Astrocyte (in vitro differentiated cells and primary cell): Measurements from ENCODE around the gene SAPCD2. TPM values are rescaled to one million over a fixed set of nuclear protein-coding genes. Genes with fewer than 3 reads are reported as not detected.

Source experiments
- DNase-seq: peaks from one replicate; pipeline ENCODE4 v3.0.0-alpha.2; 2010; ENCODE audit warnings: low read depth
- FAIRE-seq: peaks from 2 replicates; lab custom pipeline; 2011; peaks lifted over from hg19 to GRCh38; lab: Jason Lieb, UNC
- H2AFZ ChIP-seq: 2 replicates; pipeline ENCODE4 v1.6.0; 2012; ENCODE audit warnings: low read depth, low read length, inconsistent platforms
- H3K27ac ChIP-seq: 2 replicates; pipeline ENCODE4 v1.5.1; 2011; ENCODE audit warnings: low read depth, low read length, inconsistent platforms
- H3K27me3 ChIP-seq: 2 replicates; pipeline ENCODE4 v1.6.0; 2011; ENCODE audit warnings: low read length, inconsistent platforms; ENCODE audit not compliant: insufficient read depth
- H3K36me3 ChIP-seq: 2 replicates; pipeline ENCODE4 v1.5.1; 2011; ENCODE audit warnings: low read length, inconsistent platforms; ENCODE audit not compliant: insufficient read depth
- H3K4me1 ChIP-seq: 2 replicates; pipeline ENCODE4 v1.5.1; 2011; ENCODE audit warnings: low read length, inconsistent platforms; ENCODE audit not compliant: insufficient read depth
- H3K4me2 ChIP-seq: 2 replicates; pipeline ENCODE4 v1.6.0; 2012; ENCODE audit warnings: low read length, inconsistent platforms
- H3K4me3 ChIP-seq: 2 replicates; pipeline ENCODE4 v1.5.1; 2011; ENCODE audit warnings: low read depth, mild to moderate bottlenecking, low read length, inconsistent platforms; ENCODE audit not compliant: insufficient read depth
- H3K79me2 ChIP-seq: 2 replicates; pipeline ENCODE4 v1.6.0; 2012; ENCODE audit warnings: mild to moderate bottlenecking, low read length, inconsistent platforms; ENCODE audit not compliant: insufficient read depth
- H3K9ac ChIP-seq: 2 replicates; pipeline ENCODE4 v1.6.0; 2012; ENCODE audit warnings: mild to moderate bottlenecking, low read length, inconsistent platforms
- H3K9me3 ChIP-seq: 2 replicates; pipeline ENCODE4 v1.5.1; 2012; ENCODE audit warnings: low read depth, mild to moderate bottlenecking, low read length, inconsistent platforms; ENCODE audit not compliant: insufficient read depth
- H4K20me1 ChIP-seq: 2 replicates; pipeline ENCODE4 v1.6.0; 2012; ENCODE audit warnings: low read length, inconsistent platforms; ENCODE audit not compliant: insufficient read depth
- H3K27ac Mint-ChIP-seq: one replicate; pipeline ENCODE4 v1.8.0; 2021; ENCODE audit warnings: mild to moderate bottlenecking, mixed read lengths; ENCODE audit not compliant: unreplicated experiment
- H3K27me3 Mint-ChIP-seq: one replicate; pipeline ENCODE4 v1.8.0; 2021; ENCODE audit warnings: low read depth, mixed read lengths; ENCODE audit not compliant: unreplicated experiment
- H3K36me3 Mint-ChIP-seq: one replicate; pipeline ENCODE4 v1.8.0; 2021; ENCODE audit warnings: low read depth, mixed read lengths; ENCODE audit not compliant: unreplicated experiment
- H3K4me1 Mint-ChIP-seq: one replicate; pipeline ENCODE4 v1.8.0; 2021; ENCODE audit warnings: low read depth, mixed read lengths; ENCODE audit not compliant: unreplicated experiment
- H3K4me3 Mint-ChIP-seq: one replicate; pipeline ENCODE4 v1.8.0; 2021; ENCODE audit warnings: mild to moderate bottlenecking, moderate library complexity, mixed read lengths; ENCODE audit not compliant: unreplicated experiment
- H3K9me3 Mint-ChIP-seq: one replicate; pipeline ENCODE4 v1.8.0; 2021; ENCODE audit warnings: mild to moderate bottlenecking, mixed read lengths; ENCODE audit not compliant: unreplicated experiment
- CTCF ChIP-seq: IDR thresholded peaks from 2 replicates; pipeline ENCODE4 v1.5.1; 2011; ENCODE audit warnings: low read depth, mild to moderate bottlenecking, inconsistent platforms, low read length, moderate library complexity; ENCODE audit not compliant: insufficient read depth
- EZH2 ChIP-seq: IDR thresholded peaks from 2 replicates; pipeline ENCODE4 v1.6.1; 2012; ENCODE audit warnings: mild to moderate bottlenecking, low read length, inconsistent platforms; ENCODE audit not compliant: insufficient read depth
- total RNA-seq: library from RNA; stranded (reverse); gene quantifications from 2 replicates; pipeline ENCODE4 v1.2.1, GENCODE V29; 2021

The SAPCD2 gene
- total RNA-seq, 1 donor from 2014 or later = 0.43 TPM

GRCh38 chr9:137106662-137107250 is 36.4 kb upstream of the SAPCD2 start:
- no peaks in the 10 kb centered on the region for H3K9me3 Mint-ChIP-seq
- Histone ChIP-seq H3K27me3 (no peaks in the 10 kb centered on the region), H3K27ac (no peak overlapping the region), H2AFZ (no peak overlapping the region), H3K9me3 (peaks cover 16% of the 10 kb centered on the region), H3K36me3 (peaks cover 20% of the 10 kb centered on the region), H3K79me2 (no peaks in the 10 kb centered on the region), H3K4me1 (no peaks in the 10 kb centered on the region), H3K9ac (no peak overlapping the region), H4K20me1 (peaks cover 10% of the 10 kb centered on the region), H3K4me2 (no peak overlapping the region), H3K4me3 (no peak overlapping the region)
- FAIRE-seq = no peak
- no peak for DNase-seq
- H3K27ac Mint-ChIP-seq = no peak overlapping the region
- H3K4me1 Mint-ChIP-seq = no peaks in the 10 kb centered on the region
- H3K4me3 Mint-ChIP-seq = no peak overlapping the region
- no peak for TF ChIP-seq EZH2
- TF ChIP-seq CTCF = no peak
- peaks cover 7% of the 10 kb centered on the region for H3K36me3 Mint-ChIP-seq
- H3K27me3 Mint-ChIP-seq = no peaks in the 10 kb centered on the region

GRCh38 chr9:137105814-137106661 is 35.7 kb upstream of the SAPCD2 start:
- no peak overlapping the region for H3K4me2 ChIP-seq
- no peaks in the 10 kb centered on the region for H3K79me2 ChIP-seq
- H2AFZ ChIP-seq = no peak overlapping the region
- H3K9ac ChIP-seq = no peak overlapping the region
- no peak overlapping the region for H3K4me3 ChIP-seq
- peaks cover 19% of the 10 kb centered on the region for H3K9me3 ChIP-seq
- DNase-seq = no peak
- Mint-ChIP-seq H3K4me3 (no peak overlapping the region), H3K9me3 (no peaks in the 10 kb centered on the region), H3K4me1 (no peaks in the 10 kb centered on the region), H3K27ac (no peak overlapping the region), H3K27me3 (no peaks in the 10 kb centered on the region), H3K36me3 (peaks cover 7% of the 10 kb centered on the region)
- H3K4me1 ChIP-seq = no peaks in the 10 kb centered on the region
- H3K36me3 ChIP-seq = peaks cover 26% of the 10 kb centered on the region
- no peaks in the 10 kb centered on the region for H3K27me3 ChIP-seq
- no peak for FAIRE-seq
- peaks cover 10% of the 10 kb centered on the region for H4K20me1 ChIP-seq
- TF ChIP-seq CTCF = no peak
- no peak for TF ChIP-seq EZH2
- H3K27ac ChIP-seq = no peak overlapping the region
